ENCODE measurements around the gene COBL. TPM values are rescaled to one million over a fixed set of nuclear protein-coding genes. Genes with fewer than 3 reads are reported as not detected.

Gene COBL
- total RNA-seq, 1 experiment from 2014 or later: 52.3 TPM

- Histone ChIP-seq H2BK12ac (ENCODE audit: insufficient read length, low read depth, low read length) (no peak overlapping the region), H2BK15ac (ENCODE audit: low read depth, low read length) (no peak overlapping the region), H3K27me3 (ENCODE audit: insufficient read depth, low read length) (no peaks in the 10 kb centered on the region), H4K91ac (ENCODE audit: insufficient read length, low read depth, low read length) (no peak overlapping the region), H4K5ac (ENCODE audit: insufficient read length, low read depth, low read length) (no peak overlapping the region), H3K18ac (ENCODE audit: insufficient read length, low read depth, low read length) (no peak overlapping the region), H2AK5ac (ENCODE audit: insufficient read length, low read length) (no peak overlapping the region), H3K4ac (ENCODE audit: low read depth, low read length) (no peak overlapping the region), H3K79me1 (ENCODE audit: insufficient read depth, low read depth, low read length, poor library complexity, severe bottlenecking) (no peaks in the 10 kb centered on the region), H3K4me1 (ENCODE audit: insufficient read depth, low read length) (peaks cover 5% of the 10 kb centered on the region; the same call in 1 of the 2 replicates), H4K8ac (replicated peaks; ENCODE audit: insufficient read length, low read depth, low read length) (no peak overlapping the region), H3T11ph (ENCODE audit: low read length) (no peak overlapping the region), H2BK20ac (ENCODE audit: low read depth, low read length, poor library complexity, severe bottlenecking) (no peak overlapping the region), H3K4me2 (ENCODE audit: insufficient read depth, insufficient read length, low read length) (no peak overlapping the region), H3K23ac (ENCODE audit: insufficient read length, low read depth, low read length) (no peak overlapping the region), H3K14ac (ENCODE audit: insufficient read depth, low read length) (no peak overlapping the region), H3K27ac (ENCODE audit: insufficient read length, low read depth, low read length) (no peak overlapping the region), H2BK120ac (ENCODE audit: low read depth, low read length, poor library complexity, severe bottlenecking) (no peak overlapping the region), H2AFZ (ENCODE audit: low read length) (no peak overlapping the region), H3K79me2 (ENCODE audit: insufficient read depth, low read length) (peaks cover 1% of the 10 kb centered on the region; the same call in 1 of the 2 replicates), H3K23me2 (ENCODE audit: insufficient read length, low read depth, low read length, poor library complexity, severe bottlenecking) (no peaks in the 10 kb centered on the region), H3K56ac (ENCODE audit: insufficient read length, low read depth, low read length) (no peak overlapping the region), H3K9me3 (ENCODE audit: control insufficient read depth, low read depth, low read length) (no peaks in the 10 kb centered on the region), H4K20me1 (ENCODE audit: control insufficient read depth, insufficient read depth, insufficient read length) (no peaks in the 10 kb centered on the region), H2BK5ac (ENCODE audit: insufficient read length, low read length) (no peak overlapping the region), H3K9ac (ENCODE audit: extremely low read depth, insufficient read length, low read length) (no peak overlapping the region)
- Mint-ChIP-seq H3K27me3 (ENCODE audit: low read depth) (peaks cover 5% of the 10 kb centered on the region), H3K4me1 (peaks cover 79 to 83% of the 10 kb centered on the region in 2 experiments), H3K36me3 (ENCODE audit: insufficient read depth in 1 of 3, low read depth in 3 of 3) (no peaks in the 10 kb centered on the region; a peak in 1 of 7 replicates), H3K27ac (peak overlapping the region in 1 of 3 experiments; percentile 75; a peak in 2 of 7 replicates), H3K4me3 (no peak overlapping the region), H3K9me3 (no peaks in the 10 kb centered on the region)
- DNase-seq: no peak
- TF ChIP-seq CTCF (conservative IDR thresholded peaks at IDR 0.05): no peak
- no CpG with 5 or more reads among the region's 3 CpGs for WGBS (ENCODE audit: extremely low coverage, insufficient read length, low lambda C conversion rate)
Measured at GRCh38 chr7:51310131-51310583, 6.5 kb downstream of the COBL start.

All from H9 (cell line).